ENCODE data around the gene TMEM100.

GRCh38 chr17:55699181-55699860 is 23.3 kb downstream of the TMEM100 start:
- no peak for TF ChIP-seq CTCF (IDR thresholded peaks at IDR 0.05; ENCODE audit: borderline replicate concordance, extremely low read depth, low read length, poor library complexity, severe bottlenecking)
- TF ChIP-seq EZH2 (IDR thresholded peaks at IDR 0.05; ENCODE audit: borderline replicate concordance, low read depth, low read length, severe bottlenecking), result no peak

Data from DND-41 (cell line).